GM10248 (cell line): Measurements from ENCODE around the gene CKMT2.

ENCODE experiments used
- CTCF ChIA-PET: fragments of 300-600 bp; sonication (Branson Sonifier 250); formaldehyde crosslinking; extraction: SDS; loops from one replicate; lab custom pipeline; 2021; ENCODE audit warnings: antibody characterized with exemption; lab: Yijun Ruan, JAX
- POLR2A ChIA-PET: fragments of 350-650 bp; sonication (Branson Sonifier 250); formaldehyde crosslinking; extraction: SDS; loops from one replicate; lab custom pipeline; 2020; ENCODE audit warnings: antibody characterized with exemption; lab: Yijun Ruan, JAX
- DNase-seq: peaks from one replicate; pipeline ENCODE4 v3.0.0; 2012; ENCODE audit errors: extremely low spot score
- TF ChIP-seq, protein P1 (sequence below): IDR thresholded peaks from 2 replicates; pipeline ENCODE4 v1.5.1; 2012; ENCODE audit warnings: mild to moderate bottlenecking, low read depth; ENCODE audit errors: extremely low read depth, missing control alignments, control extremely low read depth

The CKMT2 gene

GRCh38 chr5:81241961-81242648 lies 9.0 kb downstream of the CKMT2 start:
- ChIA-PET CTCF (interaction anchor here (1.3 kb wide), 1 partner anchor 11 kb away, joined by 5 read pairs; no protein-coding TSS in a partner anchor), POLR2A (no interaction called here)
- no peak for DNase-seq
- TF ChIP-seq, protein P1, sequence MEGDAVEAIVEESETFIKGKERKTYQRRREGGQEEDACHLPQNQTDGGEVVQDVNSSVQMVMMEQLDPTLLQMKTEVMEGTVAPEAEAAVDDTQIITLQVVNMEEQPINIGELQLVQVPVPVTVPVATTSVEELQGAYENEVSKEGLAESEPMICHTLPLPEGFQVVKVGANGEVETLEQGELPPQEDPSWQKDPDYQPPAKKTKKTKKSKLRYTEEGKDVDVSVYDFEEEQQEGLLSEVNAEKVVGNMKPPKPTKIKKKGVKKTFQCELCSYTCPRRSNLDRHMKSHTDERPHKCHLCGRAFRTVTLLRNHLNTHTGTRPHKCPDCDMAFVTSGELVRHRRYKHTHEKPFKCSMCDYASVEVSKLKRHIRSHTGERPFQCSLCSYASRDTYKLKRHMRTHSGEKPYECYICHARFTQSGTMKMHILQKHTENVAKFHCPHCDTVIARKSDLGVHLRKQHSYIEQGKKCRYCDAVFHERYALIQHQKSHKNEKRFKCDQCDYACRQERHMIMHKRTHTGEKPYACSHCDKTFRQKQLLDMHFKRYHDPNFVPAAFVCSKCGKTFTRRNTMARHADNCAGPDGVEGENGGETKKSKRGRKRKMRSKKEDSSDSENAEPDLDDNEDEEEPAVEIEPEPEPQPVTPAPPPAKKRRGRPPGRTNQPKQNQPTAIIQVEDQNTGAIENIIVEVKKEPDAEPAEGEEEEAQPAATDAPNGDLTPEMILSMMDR = no peak

DNA sequence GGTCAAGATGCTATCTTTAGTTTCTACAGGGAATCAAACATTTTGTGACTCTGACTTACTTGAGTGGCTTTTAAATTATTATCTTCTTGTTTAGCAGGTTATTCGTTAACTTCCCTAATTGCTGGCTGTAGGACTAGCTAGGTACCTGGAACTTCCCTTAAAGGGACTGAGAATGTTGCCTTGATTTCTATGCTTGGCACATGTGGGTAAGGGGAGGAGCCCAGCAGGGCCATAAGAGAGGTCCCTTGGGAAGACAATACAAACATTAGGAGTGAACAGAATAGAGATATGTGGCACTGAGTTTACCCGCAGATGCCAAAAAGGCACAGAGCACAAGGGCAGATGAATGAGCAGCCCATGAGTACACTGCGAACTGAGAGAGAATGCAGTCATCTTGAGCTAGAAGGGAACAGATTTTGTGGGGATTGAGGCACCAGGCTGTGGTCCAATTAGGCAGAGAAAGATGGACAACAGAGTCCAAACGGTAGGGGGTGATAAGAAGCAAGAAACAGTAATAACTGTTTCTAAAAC lies 9.8 kb downstream of the CKMT2 start:
- CTCF ChIA-PET = interaction anchor here (1.0 to 1.3 kb wide), 2 partner anchors 9 to 12 kb away, joined by 4 to 5 read pairs; no protein-coding TSS in a partner anchor
- POLR2A ChIA-PET = no interaction called here
- DNase-seq = no peak
- TF ChIP-seq, protein P1 = no peak

DNA sequence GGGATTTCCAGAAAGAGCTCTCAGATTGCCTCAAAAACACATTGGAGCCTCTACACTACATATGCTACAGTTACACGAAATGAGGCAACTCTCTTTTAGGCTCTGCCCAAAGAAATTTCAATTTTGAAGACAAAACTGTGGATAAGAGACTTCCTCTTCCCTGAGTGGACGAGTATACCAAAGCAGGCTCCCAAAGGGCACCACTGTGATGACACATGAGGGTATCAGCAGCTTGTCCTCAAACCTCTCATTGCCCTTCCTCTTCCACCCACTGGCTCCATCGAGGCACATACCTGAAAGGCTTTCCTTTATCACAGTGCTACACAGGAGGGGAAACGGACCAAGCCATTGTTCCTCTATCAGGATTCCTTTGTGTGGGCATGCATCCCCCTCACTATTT lies 11.3 kb downstream of the CKMT2 start:
- ChIA-PET CTCF (interaction anchor here (1.0 kb wide), 1 partner anchor 9 kb away, joined by 3 read pairs; no protein-coding TSS in a partner anchor), POLR2A (no interaction called here)
- DNase-seq = no peak
- TF ChIP-seq, protein P1 = no peak

- TF ChIP-seq, protein P1 = no peak
- ChIA-PET POLR2A (no interaction called here), CTCF (interaction anchor here (0.6 to 1.1 kb wide), 2 partner anchors 9 to 57 kb away, joined by 3 read pairs; no protein-coding TSS in a partner anchor)
- DNase-seq = no peak
These were observed 12.7 kb downstream of the CKMT2 start for GRCh38 chr5:81245871-81246235.

- TF ChIP-seq, protein P1 = no peak
- ChIA-PET POLR2A (no interaction called here), CTCF (no interaction called here)
- no peak for DNase-seq
These were observed 13.6 kb downstream of the CKMT2 start for GRCh38 chr5:81246697-81247096.

DNA sequence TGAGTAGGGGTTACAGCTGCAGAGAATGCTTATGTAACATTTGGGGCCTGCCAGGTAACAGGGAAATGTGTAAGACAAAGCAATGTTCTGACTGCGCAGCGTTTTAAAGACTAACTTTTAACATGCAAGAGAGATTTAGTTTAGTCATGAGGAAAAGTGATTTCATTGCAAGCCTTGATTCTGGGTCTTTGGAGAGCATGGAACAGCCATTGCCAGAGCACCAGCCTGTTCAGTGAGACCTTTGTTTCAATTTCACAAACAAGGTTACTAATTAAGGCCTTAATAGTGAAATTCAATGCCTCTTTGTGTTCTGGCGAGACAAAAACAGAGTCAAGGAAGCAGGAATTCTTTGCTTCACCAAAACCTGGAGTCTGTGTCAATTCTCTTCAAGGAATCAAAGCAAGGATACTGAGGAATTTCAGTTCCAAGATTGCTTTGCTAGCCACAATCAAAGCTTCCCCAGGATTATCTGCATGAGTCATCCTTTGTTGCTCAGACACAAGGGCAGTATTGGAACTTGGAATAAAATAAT lies 14.4 kb downstream of the CKMT2 start:
- ChIA-PET POLR2A (no interaction called here), CTCF (no interaction called here)
- DNase-seq = no peak
- TF ChIP-seq, protein P1 = no peak
